ENCODE measurements around the gene GYG2.

The GYG2 gene

GRCh38 chrX:2824886-2825285 lies 3.8 kb upstream of the GYG2 start:
- TF ChIP-seq, protein P1, sequence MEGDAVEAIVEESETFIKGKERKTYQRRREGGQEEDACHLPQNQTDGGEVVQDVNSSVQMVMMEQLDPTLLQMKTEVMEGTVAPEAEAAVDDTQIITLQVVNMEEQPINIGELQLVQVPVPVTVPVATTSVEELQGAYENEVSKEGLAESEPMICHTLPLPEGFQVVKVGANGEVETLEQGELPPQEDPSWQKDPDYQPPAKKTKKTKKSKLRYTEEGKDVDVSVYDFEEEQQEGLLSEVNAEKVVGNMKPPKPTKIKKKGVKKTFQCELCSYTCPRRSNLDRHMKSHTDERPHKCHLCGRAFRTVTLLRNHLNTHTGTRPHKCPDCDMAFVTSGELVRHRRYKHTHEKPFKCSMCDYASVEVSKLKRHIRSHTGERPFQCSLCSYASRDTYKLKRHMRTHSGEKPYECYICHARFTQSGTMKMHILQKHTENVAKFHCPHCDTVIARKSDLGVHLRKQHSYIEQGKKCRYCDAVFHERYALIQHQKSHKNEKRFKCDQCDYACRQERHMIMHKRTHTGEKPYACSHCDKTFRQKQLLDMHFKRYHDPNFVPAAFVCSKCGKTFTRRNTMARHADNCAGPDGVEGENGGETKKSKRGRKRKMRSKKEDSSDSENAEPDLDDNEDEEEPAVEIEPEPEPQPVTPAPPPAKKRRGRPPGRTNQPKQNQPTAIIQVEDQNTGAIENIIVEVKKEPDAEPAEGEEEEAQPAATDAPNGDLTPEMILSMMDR (conservative IDR thresholded peaks at IDR 0.05), result no peak
- H3K27ac ChIP-seq, result no peak overlapping the region

DNA sequence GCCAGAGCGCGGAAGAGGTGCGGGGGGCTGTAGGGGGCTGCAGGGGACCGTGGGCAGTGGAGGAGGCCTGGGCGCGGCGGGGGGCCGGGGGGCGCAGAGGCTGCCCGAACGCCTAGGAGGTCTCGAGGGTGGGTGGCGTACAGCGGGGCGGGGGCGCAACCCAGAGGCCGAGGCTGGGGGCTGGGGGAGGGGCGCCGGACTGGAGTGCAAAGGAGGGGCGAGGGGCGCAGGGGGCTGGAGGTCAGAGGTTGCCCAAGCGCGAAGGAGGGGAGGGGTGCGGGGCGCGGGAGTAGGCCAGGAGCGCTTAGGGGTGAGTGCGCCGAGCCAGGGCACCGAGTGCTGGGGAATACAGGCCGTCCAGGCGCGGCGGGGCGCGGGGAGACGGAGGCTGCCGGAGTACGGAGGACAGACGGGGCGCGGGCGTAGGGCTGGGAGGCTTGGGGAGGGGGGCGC lies 255 bp downstream of the GYG2 start:
- TF ChIP-seq, protein P1 (conservative IDR thresholded peaks at IDR 0.05), result no peak
- TF ChIP-seq ZFX (IDR thresholded peaks at IDR 0.05), result no peak
- no peak overlapping the region for H3K27ac ChIP-seq

- H3K27ac ChIP-seq, result no peak overlapping the region
- TF ChIP-seq ZFX (IDR thresholded peaks at IDR 0.05), result no peak
- TF ChIP-seq, protein P1 (conservative IDR thresholded peaks at IDR 0.05), result no peak
These were observed 928 bp downstream of the GYG2 start for GRCh38 chrX:2829469-2830246.

DNA sequence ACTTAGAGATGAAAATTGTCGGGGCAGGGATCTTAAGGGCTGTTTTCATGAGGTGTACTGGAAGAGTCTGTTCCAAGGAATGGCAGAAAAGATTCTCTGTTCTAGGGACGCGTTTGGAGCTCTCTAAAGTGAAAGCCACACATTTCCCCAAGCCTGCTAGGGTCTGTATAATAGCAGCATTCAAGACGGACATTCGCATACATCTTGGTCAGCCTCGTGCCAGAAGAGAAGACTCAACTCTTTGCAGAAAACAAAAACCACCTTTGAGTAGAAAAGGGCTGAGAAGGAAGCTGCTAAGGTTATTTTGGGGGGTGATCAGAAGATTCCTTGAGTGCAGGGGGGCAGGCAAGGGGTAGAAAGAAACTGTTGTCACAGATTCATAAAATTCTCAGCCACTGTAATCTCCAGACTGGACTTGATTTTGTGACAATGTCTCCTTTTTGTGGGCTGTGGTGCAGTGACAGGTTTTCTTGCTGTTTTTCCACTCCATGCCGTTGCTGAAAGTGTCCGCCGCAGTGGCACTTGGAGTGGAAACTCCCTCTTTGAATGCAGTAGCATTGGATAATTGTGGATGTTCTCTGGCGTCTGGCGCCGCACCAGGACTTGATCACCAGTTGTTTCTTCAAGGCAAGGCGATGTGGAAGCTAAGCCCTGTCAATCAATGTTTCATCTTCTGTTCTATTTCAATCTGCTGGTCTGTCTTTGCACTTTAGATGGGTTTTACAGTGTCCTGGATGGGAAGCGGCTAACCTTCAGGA lies 2.9 kb downstream of the GYG2 start:
- no peak overlapping the region for H3K27ac ChIP-seq
- TF ChIP-seq, protein P1 (conservative IDR thresholded peaks at IDR 0.05), result no peak
- TF ChIP-seq ZFX (IDR thresholded peaks at IDR 0.05), result no peak

DNA sequence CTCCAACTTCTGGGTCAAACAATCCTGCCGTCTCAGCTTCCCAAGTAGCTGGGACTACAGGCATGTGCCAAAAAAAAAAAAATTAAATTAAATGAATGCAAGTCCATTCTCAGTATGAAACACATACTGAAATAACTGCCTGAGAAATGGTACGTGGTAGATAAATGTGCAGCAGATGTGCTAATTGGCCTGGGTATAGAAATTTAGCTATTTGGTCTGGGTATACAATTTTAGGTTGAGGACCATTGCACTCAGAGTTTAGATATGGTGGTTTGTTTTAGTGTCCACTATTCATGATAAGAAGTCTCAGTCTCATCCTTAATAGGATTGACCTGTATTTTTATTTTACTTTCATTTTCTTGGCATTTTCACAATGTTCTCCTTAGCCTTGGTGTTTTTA lies 9.2 kb downstream of the GYG2 start:
- TF ChIP-seq ZFX (IDR thresholded peaks at IDR 0.05), result no peak
- TF ChIP-seq, protein P1 (conservative IDR thresholded peaks at IDR 0.05), result no peak
- no peak overlapping the region for H3K27ac ChIP-seq

GRCh38 chrX:2840961-2841360 lies 12.2 kb downstream of the GYG2 start:
- no peak for TF ChIP-seq ZFX (IDR thresholded peaks at IDR 0.05)
- TF ChIP-seq, protein P1 (conservative IDR thresholded peaks at IDR 0.05), result no peak

DNA sequence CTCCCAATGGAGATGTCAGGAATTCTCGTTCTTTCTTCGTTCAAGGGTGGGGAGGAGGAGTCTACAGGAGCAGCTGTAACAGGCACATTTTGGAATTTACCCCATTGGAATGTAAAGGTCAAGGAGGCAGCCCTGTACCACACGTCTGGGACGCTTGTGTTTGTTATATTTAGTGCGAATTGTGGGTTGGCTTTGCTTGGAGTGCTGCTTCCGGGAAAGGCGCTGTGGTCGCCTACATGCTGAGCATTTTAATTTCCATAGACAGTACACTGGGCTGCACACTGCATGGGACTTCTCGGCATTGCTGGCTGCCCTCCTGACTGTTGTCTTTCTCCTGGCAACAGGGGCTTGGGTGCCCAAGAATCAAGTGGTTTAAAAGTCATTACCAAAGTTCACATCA lies 12.8 kb downstream of the GYG2 start:
- no peak overlapping the region for H3K27ac ChIP-seq
- TF ChIP-seq, protein P1 (conservative IDR thresholded peaks at IDR 0.05), result no peak
- TF ChIP-seq ZFX (IDR thresholded peaks at IDR 0.05), result no peak

More at GRCh38 chrX:2840961-2841360, 12.2 kb downstream of the GYG2 start:
- no peak overlapping the region for H3K27ac ChIP-seq

Data from C4-2B (cell line).